Activated CD8-positive, alpha-beta memory T cell treated with anti-CD3 and anti-CD28 coated beads, Interleukin-2, amount 50 U/mL, for 1 hour (primary cell): Measurements from ENCODE around the gene CPM.

Experiments
- DNase-seq: peaks from one replicate; pipeline ENCODE4 v3.0.0-alpha.2; 2020; ENCODE audit errors: extremely low read depth

CPM gene

GRCh38 chr12:68956466-68956865, 23.5 kb upstream of the CPM start:
- no peak for DNase-seq

GRCh38 chr12:68954811-68955210, 21.8 kb upstream of the CPM start:
- no peak for DNase-seq

GRCh38 chr12:68953536-68953935, 20.6 kb upstream of the CPM start:
- DNase-seq: no peak

GRCh38 chr12:68951652-68952051, 18.7 kb upstream of the CPM start:
- no peak for DNase-seq

GRCh38 chr12:68950511-68950910, 17.5 kb upstream of the CPM start:
- no peak for DNase-seq

- DNase-seq: no peak
These were observed 12.3 kb upstream of the CPM start for GRCh38 chr12:68945255-68945654.

GRCh38 chr12:68944296-68945076, 11.5 kb upstream of the CPM start:
- DNase-seq: no peak

- no peak for DNase-seq
These were observed 10.9 kb upstream of the CPM start for GRCh38 chr12:68943848-68944247.

- no peak for DNase-seq
These were observed 7.8 kb upstream of the CPM start for GRCh38 chr12:68940731-68941130.

GRCh38 chr12:68939505-68939904, 6.5 kb upstream of the CPM start:
- DNase-seq: no peak

- no peak for DNase-seq
These were observed 1.4 kb upstream of the CPM start for GRCh38 chr12:68934392-68934791.

GRCh38 chr12:68932128-68932960, 627 bp downstream of the CPM start:
- no peak for DNase-seq

GRCh38 chr12:68930178-68930577, 2.8 kb downstream of the CPM start:
- no peak for DNase-seq

- no peak for DNase-seq
These were observed 8.4 kb downstream of the CPM start for GRCh38 chr12:68924546-68924945.

- DNase-seq: no peak
These were observed 13.3 kb downstream of the CPM start for GRCh38 chr12:68919581-68920239.

- no peak for DNase-seq
These were observed 14.0 kb downstream of the CPM start for GRCh38 chr12:68918960-68919359.

- DNase-seq: no peak
These were observed 17.9 kb downstream of the CPM start for GRCh38 chr12:68915055-68915454.

GRCh38 chr12:68913682-68914081, 19.3 kb downstream of the CPM start:
- DNase-seq: no peak

- DNase-seq: no peak
These were observed 20.1 kb downstream of the CPM start for GRCh38 chr12:68912916-68913315.

GRCh38 chr12:68911197-68911718, 21.7 kb downstream of the CPM start:
- DNase-seq: no peak

GRCh38 chr12:68910128-68910527, 22.8 kb downstream of the CPM start:
- DNase-seq: no peak

GRCh38 chr12:68908076-68908475, 24.9 kb downstream of the CPM start:
- no peak for DNase-seq
